GM19438 (cell line): ENCODE results near the gene MIPOL1.
"Not testable (repeated sequence)": the region's sequence is repeated elsewhere in the genome, so short reads cannot be mapped to it uniquely, and the experiment has no call there.

Experiments used
- ATAC-seq: cut with Tn5 transposase; IDR thresholded peaks from one replicate; pipeline ENCODE4 v1.9.1; 2021; ENCODE audit warnings: low read depth; ENCODE audit not compliant: unreplicated experiment

Gene MIPOL1

GRCh38 chr14:37187294-37187693 lies 10.4 kb upstream of the MIPOL1 start:
- ATAC-seq, result no peak

DNA sequence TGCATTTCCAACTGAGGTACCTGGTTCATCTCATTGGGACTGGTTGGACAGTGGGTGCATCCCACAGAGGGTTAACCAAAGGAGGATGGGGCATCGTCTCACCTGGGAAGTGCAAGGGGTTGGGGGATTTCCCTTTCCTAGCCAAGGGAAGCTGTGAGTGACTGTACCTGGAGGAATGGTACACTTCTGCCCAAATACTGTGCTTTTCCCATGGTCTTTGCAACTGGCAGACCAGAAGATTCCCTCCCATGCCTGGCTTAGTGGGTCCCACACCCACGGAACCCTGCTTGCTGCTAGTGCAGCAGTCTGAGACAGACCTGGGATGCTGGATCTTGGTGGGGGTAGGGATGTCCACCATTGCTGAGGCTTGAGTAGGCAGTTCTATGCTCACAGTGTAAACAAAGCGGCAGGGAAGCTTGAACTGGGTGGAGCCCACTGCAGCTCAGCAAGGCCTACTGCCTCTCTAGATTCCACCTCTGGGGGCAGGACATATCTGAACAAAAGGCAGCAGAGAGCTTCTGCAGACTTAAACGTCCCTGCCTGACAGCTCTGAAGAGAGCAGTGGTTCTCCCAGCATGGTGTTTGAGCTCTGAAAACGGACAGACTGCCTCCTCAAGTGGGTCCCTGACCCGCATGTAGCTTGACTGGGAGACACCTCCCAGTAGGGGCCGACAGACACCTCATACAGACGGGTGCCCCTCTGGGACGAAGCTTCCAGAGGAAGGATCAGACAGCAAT lies 9.7 kb upstream of the MIPOL1 start:
- not testable (repeated sequence) for ATAC-seq

DNA sequence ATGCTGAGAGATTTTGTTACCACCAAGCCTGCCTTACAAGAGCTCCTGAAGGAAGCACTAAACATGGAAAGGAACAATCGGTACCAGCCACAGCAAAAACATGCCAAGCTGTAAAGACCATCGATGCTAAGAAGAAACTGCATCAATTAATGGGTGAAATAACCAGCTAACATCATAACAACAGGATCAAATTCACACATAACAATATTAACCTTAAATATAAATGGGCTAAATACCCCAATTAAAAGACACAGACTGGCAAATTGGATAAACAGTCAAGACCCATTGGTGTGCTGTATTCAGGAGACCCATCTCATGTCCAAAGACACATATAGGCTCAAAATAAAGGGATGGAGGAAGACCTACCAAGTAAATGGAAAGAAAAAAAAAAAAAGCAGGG lies 8.0 kb upstream of the MIPOL1 start:
- ATAC-seq, result not testable (repeated sequence)

DNA sequence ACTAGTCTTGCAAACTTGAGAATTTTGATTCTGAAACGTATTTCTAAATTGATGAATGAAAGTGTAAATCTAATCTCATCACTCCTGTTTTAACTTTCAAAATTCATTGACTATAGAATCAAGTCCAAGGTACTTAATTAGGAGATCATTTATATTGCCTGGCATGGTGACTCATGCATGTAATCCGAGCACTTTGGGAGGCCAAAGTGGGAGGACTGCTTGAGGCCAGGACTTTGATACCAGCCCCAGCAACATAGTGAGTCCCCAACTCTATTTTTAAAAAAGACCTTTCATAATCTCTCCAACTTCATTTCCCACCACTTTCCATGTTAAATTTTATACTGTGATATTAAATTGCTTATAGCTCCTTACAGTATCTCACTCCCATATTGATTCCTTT lies 3.0 kb upstream of the MIPOL1 start:
- no peak for ATAC-seq

GRCh38 chr14:37195327-37195726 lies 2.4 kb upstream of the MIPOL1 start:
- ATAC-seq, result no peak

- no peak for ATAC-seq
Measured at GRCh38 chr14:37196604-37197420, 925 bp upstream of the MIPOL1 start.

DNA sequence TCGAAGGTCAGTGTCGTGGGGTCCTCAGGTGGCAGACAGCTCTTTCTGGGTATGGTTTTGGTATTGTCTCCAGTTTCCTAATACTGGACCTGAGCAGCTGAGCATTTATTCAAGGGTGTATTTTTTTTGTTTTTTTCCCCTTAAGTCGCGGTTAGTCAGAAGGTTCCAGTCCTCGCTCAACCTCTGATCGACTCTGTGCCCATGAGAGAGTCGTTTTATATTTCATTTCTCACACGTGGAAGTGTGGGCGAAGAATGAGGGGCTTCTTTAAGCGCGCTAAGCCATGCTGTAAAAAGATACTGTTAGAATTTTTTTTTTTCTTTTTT lies 499 bp downstream of the MIPOL1 start:
- ATAC-seq, result no peak

GRCh38 chr14:37198907-37199306 lies 1.2 kb downstream of the MIPOL1 start:
- ATAC-seq, result no peak

- no peak for ATAC-seq
Measured at GRCh38 chr14:37201724-37202123, 4.0 kb downstream of the MIPOL1 start.

GRCh38 chr14:37202265-37202664 lies 4.5 kb downstream of the MIPOL1 start:
- ATAC-seq, result no peak

DNA sequence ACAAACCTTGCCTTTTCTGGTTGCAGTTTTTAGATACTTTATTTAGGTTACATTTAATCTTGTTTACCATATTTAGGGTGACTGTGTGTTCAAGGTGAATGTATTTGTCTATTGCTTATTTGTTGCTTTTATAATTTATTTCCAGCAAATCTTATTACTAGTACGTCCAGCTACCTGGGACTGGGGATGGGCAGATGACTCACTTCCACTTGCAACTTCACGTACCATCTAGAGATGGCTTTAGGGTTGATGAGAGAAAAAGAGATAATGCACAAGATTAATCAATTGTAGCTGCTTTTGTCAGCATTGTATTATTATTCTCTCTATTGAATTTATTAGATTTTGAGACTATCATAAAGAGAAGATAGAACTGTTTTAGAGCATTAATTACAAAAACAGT lies 5.1 kb downstream of the MIPOL1 start:
- ATAC-seq, result no peak

GRCh38 chr14:37203423-37203822 lies 5.7 kb downstream of the MIPOL1 start:
- ATAC-seq, result no peak

DNA sequence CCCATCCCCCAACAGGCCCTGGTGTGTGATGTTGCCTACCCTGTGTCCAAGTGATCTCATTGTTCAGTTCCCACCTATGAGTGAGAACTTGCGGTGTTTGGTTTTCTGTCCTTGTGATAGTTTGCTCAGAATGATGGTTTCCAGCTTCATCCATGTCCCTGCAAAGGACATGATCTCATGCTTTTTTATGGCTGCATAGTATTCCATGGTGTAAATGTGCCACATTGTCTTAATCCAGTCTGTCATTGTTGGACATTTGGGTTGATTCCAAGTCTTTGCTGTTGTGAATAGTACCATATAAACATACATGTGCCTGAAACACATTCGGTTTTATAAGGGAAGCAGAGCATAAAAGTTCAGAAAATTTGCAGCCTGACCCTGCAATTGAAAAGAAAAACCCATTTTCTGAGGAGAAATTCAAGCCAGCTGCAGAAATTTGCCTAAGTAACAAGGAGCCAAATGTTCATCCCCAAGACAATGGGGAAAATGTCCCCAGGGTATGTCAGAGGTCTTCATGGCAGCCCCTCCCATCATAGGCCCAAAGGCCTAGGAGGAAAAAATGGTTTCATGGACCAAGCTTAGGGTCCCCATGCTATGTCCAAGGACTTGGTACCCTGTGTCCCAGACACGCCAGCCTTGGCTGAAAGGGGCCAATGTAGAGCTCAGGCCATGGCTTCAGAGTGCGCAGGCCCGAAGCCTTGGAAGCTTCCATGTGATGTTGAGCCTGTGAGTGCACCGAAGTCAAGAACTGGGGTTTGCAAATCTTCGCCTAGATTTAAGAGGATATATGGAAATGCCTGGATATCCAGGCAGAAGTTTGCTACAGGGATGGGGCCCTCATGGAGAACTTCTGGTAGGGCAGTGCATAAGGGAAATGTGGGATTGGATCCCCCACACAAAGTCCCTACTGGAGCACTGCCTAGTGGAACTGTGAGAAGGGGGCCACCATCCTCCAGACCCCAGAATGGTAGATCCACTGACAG lies 8.2 kb downstream of the MIPOL1 start:
- ATAC-seq, result not testable (repeated sequence)

DNA sequence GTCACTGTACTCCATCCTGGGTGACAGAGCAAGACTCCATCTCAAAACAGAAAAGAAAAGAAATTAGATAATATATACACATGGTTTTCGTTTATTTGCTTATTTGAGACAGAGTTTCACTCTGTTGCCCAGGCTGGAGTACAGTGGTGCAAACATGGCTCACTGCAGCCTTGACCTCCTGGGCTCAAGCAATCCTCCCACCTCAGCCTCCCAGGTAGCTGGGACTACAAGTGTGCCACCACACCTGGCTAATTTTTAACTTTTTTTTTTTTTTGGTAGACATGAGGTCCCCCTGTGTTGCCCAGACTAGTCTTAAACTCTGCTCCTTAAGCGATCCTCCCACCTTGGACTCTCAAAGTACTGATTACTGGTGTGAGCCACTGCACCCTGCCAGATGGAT lies 11.9 kb downstream of the MIPOL1 start:
- ATAC-seq, result not testable (repeated sequence)

DNA sequence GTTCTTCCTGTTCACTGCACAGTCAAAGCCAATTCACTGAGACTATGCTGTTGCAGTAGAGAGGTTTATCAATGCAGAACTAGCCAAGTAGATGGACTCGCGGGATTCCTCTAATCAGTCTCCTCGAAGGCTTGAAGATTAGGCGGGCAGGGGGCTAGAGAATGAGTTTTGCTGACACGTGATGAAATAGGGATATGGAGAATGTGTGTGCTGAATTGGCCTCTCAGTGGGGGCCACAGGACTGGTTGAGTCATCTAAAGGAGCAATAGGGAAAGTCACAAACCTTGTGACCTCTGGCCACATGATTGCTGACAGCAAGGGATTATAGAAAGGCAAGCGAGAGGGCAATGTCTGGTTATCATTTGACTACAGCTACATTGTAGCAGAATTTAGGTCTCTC lies 12.7 kb downstream of the MIPOL1 start:
- no peak for ATAC-seq

DNA sequence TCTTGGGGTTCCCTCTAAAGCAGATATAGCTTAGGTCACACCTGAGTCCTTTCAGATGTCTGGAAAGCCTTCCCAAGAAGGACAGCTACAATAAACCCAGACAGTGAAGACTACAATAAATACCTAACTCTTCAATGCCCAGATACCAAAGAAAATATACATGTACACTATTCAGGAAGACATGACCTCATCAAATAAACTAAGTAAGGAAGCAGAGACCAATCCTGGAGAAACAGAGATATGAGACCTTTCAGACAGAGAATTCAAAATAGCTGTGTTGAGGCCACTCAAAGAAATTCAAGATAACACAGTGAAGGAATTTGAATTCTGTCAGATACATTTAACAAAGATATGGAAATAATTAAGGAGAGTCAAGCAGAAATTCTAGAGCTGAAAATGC lies 15.3 kb downstream of the MIPOL1 start:
- no peak for ATAC-seq

- ATAC-seq, result no peak
Measured at GRCh38 chr14:37215345-37215744, 17.6 kb downstream of the MIPOL1 start.

GRCh38 chr14:37221073-37221472 lies 23.3 kb downstream of the MIPOL1 start:
- ATAC-seq, result no peak

DNA sequence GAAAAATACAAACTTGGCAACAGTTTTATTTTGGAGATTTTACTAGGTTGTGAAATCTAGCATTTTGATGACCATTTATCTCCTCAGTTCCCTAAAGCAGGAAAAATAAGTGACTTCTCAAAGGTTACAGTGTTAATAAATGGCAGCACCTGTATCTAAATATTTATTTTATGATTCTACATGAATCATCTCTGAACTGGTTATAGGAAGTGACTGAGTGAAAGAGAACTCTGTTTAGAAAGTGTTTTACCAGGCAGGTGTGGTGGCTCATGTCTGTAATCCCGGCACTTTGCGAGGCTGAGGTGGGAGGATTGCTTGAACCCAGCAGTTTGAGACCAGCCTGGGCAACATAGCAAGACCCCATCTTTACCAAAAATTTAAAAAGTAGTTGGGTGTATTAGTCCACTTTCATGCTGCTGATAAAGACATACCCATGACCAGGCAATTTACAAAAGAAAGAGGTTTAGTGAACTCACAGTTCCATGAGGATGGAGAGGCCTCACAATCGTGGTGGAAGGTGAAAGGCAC lies 26.3 kb downstream of the MIPOL1 start:
- ATAC-seq, result no peak

DNA sequence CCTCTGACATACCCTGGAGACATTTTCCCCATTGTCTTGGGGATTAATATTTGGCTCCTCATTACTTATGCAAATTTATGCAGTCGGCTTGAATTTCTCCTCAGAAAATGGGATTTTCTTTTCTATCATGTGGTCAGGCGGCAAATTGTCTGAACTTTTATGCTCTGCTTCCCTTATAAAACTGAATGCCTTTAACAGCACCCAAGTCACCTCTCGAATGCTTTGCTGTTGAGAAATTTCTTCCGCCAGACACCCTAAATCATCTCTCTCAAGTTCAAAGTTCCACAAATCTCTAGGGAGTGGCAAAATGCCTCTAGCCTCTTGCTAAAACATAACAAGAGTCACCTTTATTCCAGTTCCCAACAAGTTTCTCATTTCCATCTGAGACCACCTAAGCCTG lies 27.9 kb downstream of the MIPOL1 start:
- ATAC-seq, result not testable (repeated sequence)
